ENCODE data around the gene TPI1. TPM values are rescaled to one million over a fixed set of nuclear protein-coding genes. Genes with fewer than 3 reads are reported as not detected.
"Not testable (repeated sequence)": the region's sequence is repeated elsewhere in the genome, so short reads cannot be mapped to it uniquely, and the experiment has no call there.

The TPI1 gene
- total and polyA plus RNA-seq, 4 donors = 190 to 547 (median 396) TPM

DNA sequence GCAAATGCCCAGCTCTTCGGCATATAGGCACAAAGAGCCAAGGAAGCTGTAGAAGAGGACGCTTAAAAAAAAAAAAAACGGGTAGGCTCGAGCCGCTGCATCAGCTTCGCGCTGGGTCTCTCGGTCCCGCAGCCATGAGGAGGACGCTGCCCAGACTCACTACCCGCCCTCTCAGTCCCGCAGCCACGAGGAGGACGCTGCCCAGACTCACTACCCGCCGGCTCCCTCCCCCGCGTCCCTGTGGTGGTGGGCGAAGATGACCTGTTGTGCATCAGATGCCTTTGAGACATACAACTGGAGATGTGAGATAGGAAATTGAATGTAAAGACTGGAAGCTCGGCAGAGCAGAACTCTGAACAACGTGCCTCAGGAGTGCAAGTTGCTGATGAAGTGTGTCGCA, 17.2 kb downstream of the TPI1 start:
- Histone ChIP-seq H3K4me3 (ENCODE audit: low read depth in 1 of 3, low read length in 3 of 3) (no peak overlapping the region), H3K27ac (ENCODE audit: low read depth in 1 of 2, low read length in 2 of 2) (no peak overlapping the region), H3K27me3 (ENCODE audit: control insufficient read depth in 4 of 4, insufficient read depth in 4 of 4, low read length in 3 of 4) (no peaks in the 10 kb centered on the region), H3K9ac (ENCODE audit: low read depth in 1 of 2, low read length in 2 of 2) (no peak overlapping the region), H3K9me3 (ENCODE audit: control insufficient read depth in 4 of 4, low read length in 3 of 4) (no peaks in the 10 kb centered on the region), H3K36me3 (ENCODE audit: control insufficient read depth in 4 of 4, insufficient read depth in 3 of 4, low read depth in 1 of 4, low read length in 3 of 4) (peaks cover 0 to 7% (median 3%) of the 10 kb centered on the region in 4 donors), H3K4me1 (ENCODE audit: control insufficient read depth in 4 of 4, insufficient read depth in 4 of 4, low read length in 3 of 4) (peaks cover 0 to 4% (median 0%) of the 10 kb centered on the region in 4 donors)
- DNase-seq (ENCODE audit: low spot score) = no peak
- 90% methylated on average over 22 of the region's 22 CpGs for WGBS
- TF ChIP-seq JUND (IDR thresholded peaks at IDR 0.05) (no peak), EGR1 (IDR thresholded peaks at IDR 0.05; ENCODE audit: low read depth in 2 of 2) (no peak), NR2F2 (IDR thresholded peaks at IDR 0.05) (no peak), RXRA (IDR thresholded peaks at IDR 0.05) (no peak), SP1 (IDR thresholded peaks at IDR 0.05) (no peak), TAF1 (conservative IDR thresholded peaks at IDR 0.05) (no peak), HNF4A (conservative IDR thresholded peaks at IDR 0.05) (no peak), FOXA1 (IDR thresholded peaks at IDR 0.05) (no peak), YY1 (IDR thresholded peaks at IDR 0.05) (no peak), FOXA2 (IDR thresholded peaks at IDR 0.05) (no peak), RAD21 (IDR thresholded peaks at IDR 0.05) (no peak), HNF4G (IDR thresholded peaks at IDR 0.05) (no peak), GABPA (IDR thresholded peaks at IDR 0.05 in 1 of 2, conservative IDR thresholded peaks at IDR 0.05 in 1 of 2) (no peak)
- TF ChIP-seq, protein P1, sequence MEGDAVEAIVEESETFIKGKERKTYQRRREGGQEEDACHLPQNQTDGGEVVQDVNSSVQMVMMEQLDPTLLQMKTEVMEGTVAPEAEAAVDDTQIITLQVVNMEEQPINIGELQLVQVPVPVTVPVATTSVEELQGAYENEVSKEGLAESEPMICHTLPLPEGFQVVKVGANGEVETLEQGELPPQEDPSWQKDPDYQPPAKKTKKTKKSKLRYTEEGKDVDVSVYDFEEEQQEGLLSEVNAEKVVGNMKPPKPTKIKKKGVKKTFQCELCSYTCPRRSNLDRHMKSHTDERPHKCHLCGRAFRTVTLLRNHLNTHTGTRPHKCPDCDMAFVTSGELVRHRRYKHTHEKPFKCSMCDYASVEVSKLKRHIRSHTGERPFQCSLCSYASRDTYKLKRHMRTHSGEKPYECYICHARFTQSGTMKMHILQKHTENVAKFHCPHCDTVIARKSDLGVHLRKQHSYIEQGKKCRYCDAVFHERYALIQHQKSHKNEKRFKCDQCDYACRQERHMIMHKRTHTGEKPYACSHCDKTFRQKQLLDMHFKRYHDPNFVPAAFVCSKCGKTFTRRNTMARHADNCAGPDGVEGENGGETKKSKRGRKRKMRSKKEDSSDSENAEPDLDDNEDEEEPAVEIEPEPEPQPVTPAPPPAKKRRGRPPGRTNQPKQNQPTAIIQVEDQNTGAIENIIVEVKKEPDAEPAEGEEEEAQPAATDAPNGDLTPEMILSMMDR (IDR thresholded peaks at IDR 0.05; ENCODE audit: low read depth, low read length, missing input control) = no peak
- TF ChIP-seq, protein P2, sequence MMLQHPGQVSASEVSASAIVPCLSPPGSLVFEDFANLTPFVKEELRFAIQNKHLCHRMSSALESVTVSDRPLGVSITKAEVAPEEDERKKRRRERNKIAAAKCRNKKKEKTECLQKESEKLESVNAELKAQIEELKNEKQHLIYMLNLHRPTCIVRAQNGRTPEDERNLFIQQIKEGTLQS (IDR thresholded peaks at IDR 0.05) = no peak
- TF ChIP-seq, protein P3, sequence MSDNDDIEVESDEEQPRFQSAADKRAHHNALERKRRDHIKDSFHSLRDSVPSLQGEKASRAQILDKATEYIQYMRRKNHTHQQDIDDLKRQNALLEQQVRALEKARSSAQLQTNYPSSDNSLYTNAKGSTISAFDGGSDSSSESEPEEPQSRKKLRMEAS (IDR thresholded peaks at IDR 0.05) = no peak
- TF ChIP-seq, protein P4, sequence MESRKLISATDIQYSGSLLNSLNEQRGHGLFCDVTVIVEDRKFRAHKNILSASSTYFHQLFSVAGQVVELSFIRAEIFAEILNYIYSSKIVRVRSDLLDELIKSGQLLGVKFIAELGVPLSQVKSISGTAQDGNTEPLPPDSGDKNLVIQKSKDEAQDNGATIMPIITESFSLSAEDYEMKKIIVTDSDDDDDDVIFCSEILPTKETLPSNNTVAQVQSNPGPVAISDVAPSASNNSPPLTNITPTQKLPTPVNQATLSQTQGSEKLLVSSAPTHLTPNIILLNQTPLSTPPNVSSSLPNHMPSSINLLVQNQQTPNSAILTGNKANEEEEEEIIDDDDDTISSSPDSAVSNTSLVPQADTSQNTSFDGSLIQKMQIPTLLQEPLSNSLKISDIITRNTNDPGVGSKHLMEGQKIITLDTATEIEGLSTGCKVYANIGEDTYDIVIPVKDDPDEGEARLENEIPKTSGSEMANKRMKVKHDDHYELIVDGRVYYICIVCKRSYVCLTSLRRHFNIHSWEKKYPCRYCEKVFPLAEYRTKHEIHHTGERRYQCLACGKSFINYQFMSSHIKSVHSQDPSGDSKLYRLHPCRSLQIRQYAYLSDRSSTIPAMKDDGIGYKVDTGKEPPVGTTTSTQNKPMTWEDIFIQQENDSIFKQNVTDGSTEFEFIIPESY (IDR thresholded peaks at IDR 0.05) = no peak

DNA sequence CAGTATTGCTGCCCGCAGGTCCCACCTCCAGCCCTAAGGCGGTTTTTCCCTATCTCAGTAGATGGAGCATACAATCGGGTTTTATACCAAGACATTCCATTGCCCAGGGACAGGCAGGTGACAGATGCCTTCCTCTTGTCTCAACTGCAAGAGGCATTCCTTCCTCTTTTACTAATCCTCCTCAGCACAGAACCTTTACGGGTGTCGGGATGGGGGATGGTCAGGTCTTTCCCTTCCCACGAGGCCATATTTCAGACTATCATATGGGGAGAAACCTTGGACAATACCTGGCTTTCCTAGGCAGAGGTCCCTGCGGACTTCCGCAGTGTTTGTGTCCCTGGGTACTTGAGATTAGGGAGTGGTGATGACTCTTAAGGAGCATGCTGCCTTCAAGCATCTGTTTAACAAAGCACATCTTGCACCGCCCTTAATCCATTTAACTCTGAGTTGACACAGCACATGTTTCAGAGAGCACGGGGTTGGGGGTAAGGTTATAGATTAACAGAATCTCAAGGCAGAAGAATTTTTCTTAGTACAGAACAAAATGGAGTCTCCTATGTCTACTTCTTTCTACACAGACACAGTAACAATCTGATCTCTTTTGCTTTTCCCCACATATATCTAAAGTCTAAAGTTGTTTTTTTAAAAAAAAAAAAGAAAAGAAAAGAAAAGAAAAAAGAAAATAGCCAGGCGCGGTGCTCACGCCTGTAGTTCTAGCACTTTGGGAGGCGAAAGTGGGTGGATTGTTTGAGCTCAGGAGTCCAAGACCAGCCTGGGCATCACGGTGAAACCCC, 19.1 kb downstream of the TPI1 start:
- not testable (repeated sequence) for H3K27ac ChIP-seq (ENCODE audit: low read depth in 1 of 2, low read length in 2 of 2); H3K36me3 ChIP-seq (ENCODE audit: control insufficient read depth in 4 of 4, insufficient read depth in 3 of 4, low read depth in 1 of 4, low read length in 3 of 4); H3K9ac ChIP-seq (ENCODE audit: low read depth in 1 of 2, low read length in 2 of 2); H3K4me1 ChIP-seq (ENCODE audit: control insufficient read depth in 4 of 4, insufficient read depth in 4 of 4, low read length in 3 of 4); DNase-seq (ENCODE audit: low spot score); H3K27me3 ChIP-seq (ENCODE audit: control insufficient read depth in 4 of 4, insufficient read depth in 4 of 4, low read length in 3 of 4); H3K9me3 ChIP-seq (ENCODE audit: control insufficient read depth in 4 of 4, low read length in 3 of 4); H3K4me3 ChIP-seq (ENCODE audit: low read depth in 1 of 3, low read length in 3 of 3)
- 79% methylated on average over 12 of the region's 15 CpGs for WGBS

Measured in liver (tissue), 9 donors.